Measurements from ENCODE around the gene OPCML.

Gene OPCML

GRCh38 chr11:133224271-133224670 lies 308.0 kb downstream of the OPCML start:
- no peak for DNase-seq

DNA sequence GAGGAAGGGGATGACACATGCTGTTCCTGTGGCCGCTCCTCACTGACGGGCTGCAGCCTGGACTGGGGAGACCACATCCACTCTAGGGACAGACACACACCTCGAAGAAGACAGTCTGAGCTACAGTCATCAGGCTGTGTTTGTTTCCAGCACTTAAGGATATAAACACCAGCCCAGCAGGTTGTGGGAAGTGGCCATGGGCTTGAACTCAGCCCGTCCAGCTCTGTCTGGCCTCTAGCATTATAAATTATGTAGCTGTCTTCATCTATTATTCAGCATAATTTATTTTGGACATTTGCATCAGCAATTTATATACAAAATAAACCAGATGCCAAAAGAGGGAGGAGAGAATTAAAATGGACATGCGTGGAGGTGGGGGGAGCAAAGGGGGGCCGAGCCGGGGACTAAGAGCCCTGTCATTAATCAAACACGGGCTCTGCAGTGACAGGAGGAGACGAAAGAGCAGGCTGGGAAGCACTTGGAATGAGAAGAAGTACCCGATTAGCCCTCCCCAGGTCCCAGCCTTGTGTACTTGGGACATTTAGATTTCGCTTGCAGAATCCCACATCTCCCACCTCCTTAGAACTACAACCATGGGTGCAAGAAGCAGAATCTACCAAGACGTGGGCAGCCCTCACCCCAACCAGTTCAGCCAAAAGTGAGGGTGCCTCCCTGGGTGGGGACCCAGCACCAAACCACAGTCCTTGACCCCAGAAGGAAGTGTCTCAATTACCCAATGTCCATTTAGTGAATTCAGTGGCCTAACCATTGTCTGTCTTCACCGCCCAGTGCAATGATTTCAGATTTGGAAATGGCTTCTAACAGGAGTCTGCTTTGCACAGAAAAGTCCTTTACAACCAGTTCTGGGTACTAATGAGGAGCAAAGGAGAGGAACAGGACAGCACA lies 309.6 kb downstream of the OPCML start:
- DNase-seq: no peak

GRCh38 chr11:133219543-133219942 lies 312.8 kb downstream of the OPCML start:
- DNase-seq: no peak

GRCh38 chr11:133216813-133217212 lies 315.5 kb downstream of the OPCML start:
- no peak for DNase-seq

GRCh38 chr11:133215596-133216230 lies 316.6 kb downstream of the OPCML start:
- DNase-seq: no peak

GRCh38 chr11:133214646-133215045 lies 317.7 kb downstream of the OPCML start:
- no peak for DNase-seq

DNA sequence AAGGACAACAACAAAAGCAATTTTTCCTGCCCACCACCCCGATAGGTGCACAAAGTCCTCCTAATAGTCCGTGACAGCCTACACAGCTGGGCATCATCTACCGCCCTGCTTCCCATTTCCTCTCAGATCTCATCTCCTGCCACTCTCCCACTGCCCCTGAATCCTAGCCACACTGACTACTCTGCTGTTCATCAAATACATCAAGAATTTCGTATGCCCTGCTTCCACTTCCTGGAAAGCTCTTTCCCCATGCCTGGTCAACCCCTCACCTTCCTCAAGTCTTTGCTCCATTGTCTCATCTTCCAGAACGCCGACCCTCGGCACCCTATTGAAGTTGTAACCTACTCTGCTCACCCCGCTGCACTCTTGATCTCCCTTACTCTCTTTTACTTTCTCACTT lies 320.1 kb downstream of the OPCML start:
- no peak for DNase-seq

- DNase-seq: no peak
Observed at GRCh38 chr11:133207995-133208394, 324.3 kb downstream of the OPCML start.

- no peak for DNase-seq
Observed at GRCh38 chr11:133206313-133207005, 325.8 kb downstream of the OPCML start.

DNA sequence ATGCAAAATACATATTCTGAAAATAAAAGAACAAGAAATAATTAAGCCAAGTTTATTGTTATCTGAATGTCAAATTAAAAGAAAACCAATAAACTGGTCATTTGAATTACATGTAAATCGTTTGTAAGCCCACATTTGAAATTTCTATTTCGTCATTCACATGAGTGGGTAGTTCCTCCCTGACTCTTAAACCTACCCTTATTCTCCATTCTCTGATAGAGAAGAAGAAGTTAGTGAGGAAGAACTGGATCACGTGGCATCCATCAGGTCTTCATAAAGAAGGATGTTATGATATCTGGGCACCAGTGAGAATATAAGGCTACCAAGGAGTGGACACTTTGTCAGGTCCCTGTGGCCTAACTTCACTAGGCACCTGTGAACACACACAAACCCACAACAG lies 328.1 kb downstream of the OPCML start:
- no peak for DNase-seq

GRCh38 chr11:133202816-133203215 lies 329.5 kb downstream of the OPCML start:
- no peak for DNase-seq

- DNase-seq: no peak
Observed at GRCh38 chr11:133198438-133198837, 333.9 kb downstream of the OPCML start.

DNA sequence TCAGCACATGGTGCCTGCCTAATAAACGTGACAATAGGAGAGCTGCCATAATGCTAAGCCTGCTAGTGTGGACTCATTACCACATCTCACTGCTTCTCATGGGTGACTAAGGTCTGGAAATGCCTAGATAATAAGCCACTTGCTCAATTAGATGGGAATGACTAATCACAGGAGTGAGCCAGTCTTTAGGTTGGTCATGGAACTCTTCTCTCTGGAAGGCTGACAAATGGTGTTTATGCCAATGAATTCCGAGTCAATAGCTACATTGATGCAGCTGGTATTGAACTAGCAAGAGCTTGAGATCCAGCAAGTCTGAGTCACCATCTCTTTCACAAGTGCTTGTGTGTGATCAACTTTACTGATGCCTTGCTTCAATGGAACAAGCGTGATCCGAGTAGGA lies 334.9 kb downstream of the OPCML start:
- peak; percentile 64 for DNase-seq

- DNase-seq: no peak
Observed at GRCh38 chr11:133191931-133192330, 340.4 kb downstream of the OPCML start.

DNA sequence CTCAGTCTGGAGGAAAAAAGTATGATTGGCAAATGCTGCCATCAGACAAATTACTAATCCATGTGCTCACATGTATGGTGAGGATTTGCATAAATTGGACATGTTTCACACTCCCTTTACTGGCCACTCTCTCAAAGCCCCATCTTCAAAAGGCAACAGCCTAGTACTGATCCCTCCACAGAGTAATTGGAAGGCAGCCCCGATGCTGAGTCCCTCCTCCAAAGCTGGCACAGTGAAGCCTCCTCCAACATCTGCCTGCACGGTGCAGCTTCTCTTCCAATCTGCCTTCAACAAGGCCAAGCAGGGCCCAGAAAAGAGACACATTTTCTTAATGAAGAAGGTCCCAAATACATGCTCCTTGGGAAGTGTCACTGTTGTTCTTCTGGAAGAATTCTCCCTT lies 350.6 kb downstream of the OPCML start:
- no peak for DNase-seq

DNA sequence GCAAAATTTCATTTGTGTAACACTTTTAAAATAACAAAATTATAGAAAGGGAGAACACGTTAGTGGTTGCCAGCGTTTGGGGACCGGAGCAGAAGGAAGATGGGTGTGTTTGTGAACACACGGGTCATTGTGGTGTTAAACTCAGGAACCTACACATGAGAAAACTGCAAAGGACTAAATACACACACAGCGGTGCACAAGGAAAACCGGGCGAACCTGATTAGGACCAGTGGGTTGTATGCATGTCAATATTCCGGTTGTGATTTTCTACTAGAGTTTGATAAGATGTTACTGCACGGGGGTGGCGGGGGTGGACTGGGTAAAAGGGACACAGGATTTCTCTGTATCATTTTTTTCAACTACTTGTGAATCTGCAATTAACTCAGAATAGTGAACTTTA lies 351.2 kb downstream of the OPCML start:
- no peak for DNase-seq

- no peak for DNase-seq
Observed at GRCh38 chr11:133180201-133180600, 352.1 kb downstream of the OPCML start.

- no peak for DNase-seq
Observed at GRCh38 chr11:133176748-133177147, 355.6 kb downstream of the OPCML start.

- DNase-seq: no peak
Observed at GRCh38 chr11:133175103-133175502, 357.2 kb downstream of the OPCML start.

GRCh38 chr11:133173810-133174412 lies 358.4 kb downstream of the OPCML start:
- DNase-seq: no peak

DNA sequence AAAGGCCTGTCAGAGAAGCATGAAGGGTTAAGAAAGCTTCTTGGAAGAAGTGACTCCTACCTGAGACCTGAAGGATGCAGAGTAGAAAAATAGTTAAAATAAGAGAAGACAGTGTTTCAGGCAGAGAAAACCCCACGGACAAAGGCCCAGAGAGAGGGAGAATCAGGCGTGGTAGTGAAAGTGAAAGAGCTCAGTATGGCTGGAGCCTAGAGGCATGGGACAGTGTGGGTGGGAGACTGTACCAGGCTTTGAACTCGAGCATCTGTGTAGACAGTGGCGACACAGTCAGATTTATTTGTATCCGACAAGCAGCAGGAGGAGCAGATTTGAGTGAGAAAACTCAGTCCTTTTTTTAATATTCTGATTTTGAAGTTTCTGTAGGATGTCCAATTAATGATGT lies 360.0 kb downstream of the OPCML start:
- no peak for DNase-seq

DNA sequence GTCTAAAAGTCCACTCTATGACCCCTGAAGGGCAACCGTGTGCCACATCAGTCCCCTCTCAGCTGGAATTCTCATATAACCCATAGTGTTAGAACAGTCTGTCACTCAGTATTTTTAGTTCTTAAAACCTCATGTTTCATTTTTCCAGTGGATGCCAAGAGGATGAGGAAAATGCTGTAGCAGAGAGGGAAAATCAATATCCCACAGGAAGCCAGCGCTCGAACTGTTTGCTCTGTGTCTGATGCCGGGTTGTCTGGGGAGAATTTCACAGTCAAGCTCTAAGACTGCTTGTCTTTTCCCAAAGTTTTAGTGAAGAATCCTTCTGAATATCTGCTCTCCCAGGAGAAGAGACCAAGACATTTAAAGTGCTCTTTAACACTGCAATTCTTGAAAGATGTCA lies 360.9 kb downstream of the OPCML start:
- DNase-seq: no peak

GRCh38 chr11:133168016-133168415 lies 364.3 kb downstream of the OPCML start:
- no peak for DNase-seq
